Osteoblast (primary cell): ENCODE data around the gene LAMC1. TPM values are rescaled to one million over a fixed set of nuclear protein-coding genes. Genes with fewer than 3 reads are reported as not detected.

Experiments used
- DNase-seq: peaks from one replicate; pipeline ENCODE4 v3.0.0; 2011; ENCODE audit warnings: low spot score, mixed read lengths; ENCODE audit not compliant: insufficient read length; ENCODE audit errors: missing footprints
- H2AFZ ChIP-seq: 2 replicates; pipeline ENCODE4 v1.6.0; 2011; ENCODE audit warnings: mild to moderate bottlenecking, low read length
- H3K27ac ChIP-seq: 2 replicates; pipeline ENCODE4 v1.5.1; 2011; ENCODE audit warnings: mild to moderate bottlenecking, low read depth, low read length, moderate library complexity
- H3K27me3 ChIP-seq: 2 replicates; pipeline ENCODE4 v1.6.0; 2012; ENCODE audit warnings: mild to moderate bottlenecking, control low read depth, inconsistent platforms, low read length, moderate library complexity; ENCODE audit not compliant: insufficient read depth
- H3K36me3 ChIP-seq: 2 replicates; pipeline ENCODE4 v1.5.1; 2011; ENCODE audit warnings: mild to moderate bottlenecking, low read length, control low read depth, moderate library complexity; ENCODE audit not compliant: insufficient read depth
- H3K4me1 ChIP-seq: 2 replicates; pipeline ENCODE4 v1.5.1; 2011; ENCODE audit warnings: mild to moderate bottlenecking, low read length, control low read depth, moderate library complexity; ENCODE audit not compliant: insufficient read depth
- H3K4me2 ChIP-seq: 2 replicates; pipeline ENCODE4 v1.6.0; 2011; ENCODE audit warnings: mild to moderate bottlenecking, low read length; ENCODE audit not compliant: insufficient read depth
- H3K4me3 ChIP-seq: fragments of 200-600 bp; sonication (generic); 3 replicates; pipeline ENCODE4 v1.5.1; 2012; ENCODE audit warnings: mild to moderate bottlenecking, low read length, inconsistent platforms; ENCODE audit not compliant: insufficient read depth
- H3K79me2 ChIP-seq: 2 replicates; pipeline ENCODE4 v1.6.0; 2012; ENCODE audit warnings: mild to moderate bottlenecking, low read length, control low read depth, inconsistent platforms; ENCODE audit not compliant: insufficient read depth
- H3K9me3 ChIP-seq: 2 replicates; pipeline ENCODE4 v1.5.1; 2011; ENCODE audit warnings: low read depth, low read length, control low read depth
- H4K20me1 ChIP-seq: 2 replicates; pipeline ENCODE4 v1.6.0; 2012; ENCODE audit warnings: mild to moderate bottlenecking, low read length, control low read depth; ENCODE audit not compliant: insufficient read depth
- CTCF ChIP-seq: IDR thresholded peaks from 2 replicates; pipeline ENCODE4 v1.5.1; 2011; ENCODE audit warnings: mild to moderate bottlenecking, low read depth, low read length, moderate library complexity; ENCODE audit errors: extremely low read depth
- total RNA-seq: library from RNA; depleted of rRNA; stranded (reverse); fragments of >200 nt; gene quantifications from 2 replicates; pipeline ENCODE4 v1.2.3, GENCODE V29; 2012

Gene LAMC1
- total RNA-seq, 1 donor = 966 TPM

- H3K9me3 ChIP-seq = no peaks in the 10 kb centered on the region
- H3K27ac ChIP-seq = no peak within 1 kb of the TSS
- H3K79me2 ChIP-seq = no peaks in the 10 kb centered on the region
- DNase-seq = no peak
- no peaks in the 10 kb centered on the region for H4K20me1 ChIP-seq
- H3K27me3 ChIP-seq = no peaks in the 10 kb centered on the region
- H3K4me1 ChIP-seq = peaks cover 4% of the 10 kb centered on the region
- peak within 1 kb of the TSS; percentile 56 for H2AFZ ChIP-seq
- no peaks in the 10 kb centered on the region for H3K36me3 ChIP-seq
- TF ChIP-seq CTCF = no peak
- peak within 1 kb of the TSS; percentile 56 for H3K4me2 ChIP-seq
- peak within 1 kb of the TSS; percentile 44 for H3K4me3 ChIP-seq
These were observed 162.8 kb downstream of the LAMC1 start, which contains the start of gene LAMC2 for GRCh38 chr1:183185941-183186490. Gene LAMC2 (plus strand): TSS chr1:183186264. CDS start chr1:183186353, 89 bp downstream.

- Histone ChIP-seq H3K36me3 (no peaks in the 10 kb centered on the region), H3K79me2 (no peaks in the 10 kb centered on the region), H4K20me1 (no peaks in the 10 kb centered on the region), H3K27me3 (no peaks in the 10 kb centered on the region), H3K4me1 (no peaks in the 10 kb centered on the region), H2AFZ (no peak overlapping the region), H3K9me3 (no peaks in the 10 kb centered on the region), H3K4me2 (no peak overlapping the region), H3K4me3 (no peak overlapping the region), H3K27ac (no peak overlapping the region)
- DNase-seq = no peak
- no peak for TF ChIP-seq CTCF
These were observed 163.6 kb downstream of the LAMC1 start for GRCh38 chr1:183186841-183187240.

- H2AFZ ChIP-seq = no peak overlapping the region
- no peak for DNase-seq
- H3K36me3 ChIP-seq = no peaks in the 10 kb centered on the region
- no peaks in the 10 kb centered on the region for H4K20me1 ChIP-seq
- H3K9me3 ChIP-seq = no peaks in the 10 kb centered on the region
- peaks cover 6% of the 10 kb centered on the region for H3K4me1 ChIP-seq
- H3K27me3 ChIP-seq = no peaks in the 10 kb centered on the region
- H3K27ac ChIP-seq = no peak overlapping the region
- H3K79me2 ChIP-seq = no peaks in the 10 kb centered on the region
- no peak overlapping the region for H3K4me2 ChIP-seq
- no peak overlapping the region for H3K4me3 ChIP-seq
- TF ChIP-seq CTCF = no peak
These were observed 165.0 kb downstream of the LAMC1 start for GRCh38 chr1:183188240-183188639.

GRCh38 chr1:183191833-183192232 lies 168.6 kb downstream of the LAMC1 start:
- Histone ChIP-seq H3K27me3 (no peaks in the 10 kb centered on the region), H2AFZ (no peak overlapping the region), H3K27ac (peak overlapping the region; percentile 82), H3K4me2 (peak overlapping the region; percentile 33), H3K9me3 (no peaks in the 10 kb centered on the region), H3K4me1 (peaks cover 18% of the 10 kb centered on the region), H4K20me1 (no peaks in the 10 kb centered on the region), H3K36me3 (no peaks in the 10 kb centered on the region), H3K4me3 (no peak overlapping the region), H3K79me2 (no peaks in the 10 kb centered on the region)
- TF ChIP-seq CTCF = no peak
- peak; percentile 92 for DNase-seq
